GM19043 (cell line): ENCODE results near the gene MSMB.
"Not testable (repeated sequence)": the region's sequence is repeated elsewhere in the genome, so short reads cannot be mapped to it uniquely, and the experiment has no call there.

Experiments
- ATAC-seq: cut with Tn5 transposase; IDR thresholded peaks from one replicate; pipeline ENCODE4 v1.9.1; 2021; ENCODE audit warnings: low read depth; ENCODE audit not compliant: unreplicated experiment

MSMB gene, protein sequence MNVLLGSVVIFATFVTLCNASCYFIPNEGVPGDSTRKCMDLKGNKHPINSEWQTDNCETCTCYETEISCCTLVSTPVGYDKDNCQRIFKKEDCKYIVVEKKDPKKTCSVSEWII

DNA sequence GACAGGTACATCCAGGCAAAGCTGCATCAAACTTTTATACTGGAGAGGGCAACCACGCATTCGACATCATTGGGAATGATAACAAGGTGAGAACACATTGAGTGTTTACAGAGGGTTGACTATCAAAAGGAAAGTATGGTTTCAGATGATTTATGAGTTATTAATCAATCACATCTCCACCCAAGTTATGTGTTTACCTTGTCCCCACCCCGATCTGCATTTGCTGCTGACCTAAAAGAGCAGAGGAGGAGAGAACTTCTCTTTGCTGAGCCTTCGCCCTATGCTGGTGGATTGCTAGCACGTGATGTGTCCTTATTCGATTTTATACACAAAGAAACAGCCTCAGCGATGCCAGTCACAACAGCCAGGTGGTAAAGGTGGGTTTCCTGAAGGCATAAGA is at the start of gene MSMB:
Gene MSMB (minus strand): TSS at position 9 of the 400 bp plus-strand sequence. CDS start 32 bp downstream, outside the sequence.
- no peak for ATAC-seq

DNA sequence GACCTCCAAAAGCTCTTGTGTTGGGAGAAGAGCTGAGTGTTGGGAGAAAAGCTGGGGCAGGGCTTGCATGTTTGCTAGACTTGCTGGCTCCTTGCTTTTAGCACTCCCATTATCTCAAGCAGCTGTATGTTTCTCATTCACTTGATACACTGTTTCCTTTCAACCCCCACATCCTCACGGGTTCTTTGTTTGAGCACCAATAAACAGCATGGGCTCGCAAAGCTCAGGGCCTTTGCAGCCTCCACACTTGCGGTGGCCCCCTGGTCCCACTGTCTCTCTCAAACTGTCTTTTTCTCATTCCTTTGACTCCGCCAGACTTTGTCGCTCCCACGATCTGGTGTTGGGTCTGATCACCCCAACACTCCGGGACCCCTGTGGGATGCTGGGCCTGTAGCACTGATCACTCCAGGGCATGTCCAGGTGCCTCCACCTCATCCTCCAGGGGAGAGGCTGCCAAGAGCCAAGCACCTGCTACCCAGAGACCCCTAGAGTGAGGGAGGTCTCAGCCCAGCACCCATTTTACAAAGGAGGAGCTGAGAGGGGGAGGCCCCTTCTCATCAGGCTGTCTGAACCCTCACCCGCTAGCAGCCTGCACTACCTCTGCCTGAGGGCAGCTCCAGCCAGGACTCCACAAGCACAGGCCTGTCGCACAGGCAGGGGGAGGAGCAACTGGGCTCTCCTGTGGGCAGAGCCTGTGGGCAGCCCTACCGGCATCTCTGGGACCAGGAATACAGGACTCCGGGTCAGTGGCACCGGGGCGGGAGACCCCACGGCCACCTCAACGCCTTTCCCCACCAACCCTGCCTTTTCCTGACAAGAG is 49.1 kb upstream of the MSMB start:
- no peak for ATAC-seq

DNA sequence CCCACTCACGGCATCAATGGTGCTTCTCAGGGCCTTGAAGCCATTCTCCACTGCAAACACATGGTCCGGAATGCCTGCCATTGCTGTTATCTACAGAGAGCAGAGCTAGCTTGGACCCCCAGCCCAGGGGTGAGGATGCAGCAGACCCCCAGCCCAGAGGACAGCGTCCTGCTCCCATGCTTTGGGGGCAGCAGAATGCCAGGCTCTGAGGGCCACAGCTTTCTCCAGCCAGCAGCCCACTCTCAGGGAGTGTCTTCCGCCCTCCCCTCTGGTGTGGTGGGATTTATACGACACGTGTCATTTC is 48.1 kb upstream of the MSMB start:
- no peak for ATAC-seq

DNA sequence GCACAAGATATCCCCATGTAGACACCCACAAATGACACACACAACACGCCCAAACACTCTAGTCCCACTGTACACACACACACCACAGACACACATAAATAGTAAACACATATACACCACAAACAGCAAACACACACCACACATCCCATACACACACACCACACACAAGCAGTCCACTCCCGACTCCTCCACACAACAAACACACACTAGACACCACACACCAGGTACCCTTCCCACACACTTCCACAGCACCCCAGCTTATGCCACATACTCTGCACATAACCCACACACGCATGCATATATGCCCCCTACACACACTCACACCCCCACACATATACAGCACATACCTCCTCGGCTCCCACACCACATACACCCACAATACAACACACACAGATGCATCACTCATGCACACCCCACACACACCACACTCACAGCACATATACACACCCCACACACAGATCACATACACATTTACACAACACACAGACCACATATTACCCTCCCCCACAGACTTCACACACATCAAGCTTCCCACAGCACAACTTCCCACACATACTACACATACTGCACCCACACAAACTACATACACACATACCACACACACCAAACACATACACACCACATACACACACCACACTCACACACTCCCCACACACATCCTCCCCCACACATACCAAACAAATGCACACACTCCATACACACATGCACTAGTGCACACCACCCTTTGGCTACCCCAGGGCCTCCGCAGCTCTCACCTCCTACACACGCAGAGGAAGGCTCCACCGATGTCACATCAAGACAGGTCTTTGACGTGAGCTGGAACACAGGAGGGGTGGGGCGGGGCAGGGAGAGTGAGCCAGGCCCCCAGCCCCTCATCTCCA is 47.5 kb upstream of the MSMB start:
- not testable (repeated sequence) for ATAC-seq

DNA sequence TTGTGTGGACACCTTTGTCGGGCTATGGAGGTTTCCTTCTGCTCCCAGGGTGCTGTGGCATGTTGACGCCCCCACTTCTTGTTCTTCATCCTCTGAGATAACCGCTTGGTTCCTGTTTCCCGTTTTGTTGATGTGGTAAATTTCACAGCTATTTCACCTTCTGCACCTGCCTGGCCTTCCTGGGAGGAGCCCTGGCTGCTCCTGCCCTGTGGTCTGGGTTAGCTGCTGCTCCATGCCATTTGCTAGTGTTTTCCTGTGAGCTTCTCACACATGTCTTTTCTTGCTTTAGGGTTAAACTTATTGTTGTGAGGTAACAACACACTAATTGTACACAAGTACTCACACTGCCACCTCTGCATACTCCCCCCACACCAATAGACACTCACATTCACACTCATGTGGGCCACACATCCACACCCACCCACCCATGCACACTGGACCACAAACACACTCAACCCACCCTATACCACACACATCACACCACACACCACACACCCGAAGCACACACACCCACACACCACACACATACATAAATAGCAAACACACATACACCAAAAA is 46.5 kb upstream of the MSMB start:
- ATAC-seq, result no peak

DNA sequence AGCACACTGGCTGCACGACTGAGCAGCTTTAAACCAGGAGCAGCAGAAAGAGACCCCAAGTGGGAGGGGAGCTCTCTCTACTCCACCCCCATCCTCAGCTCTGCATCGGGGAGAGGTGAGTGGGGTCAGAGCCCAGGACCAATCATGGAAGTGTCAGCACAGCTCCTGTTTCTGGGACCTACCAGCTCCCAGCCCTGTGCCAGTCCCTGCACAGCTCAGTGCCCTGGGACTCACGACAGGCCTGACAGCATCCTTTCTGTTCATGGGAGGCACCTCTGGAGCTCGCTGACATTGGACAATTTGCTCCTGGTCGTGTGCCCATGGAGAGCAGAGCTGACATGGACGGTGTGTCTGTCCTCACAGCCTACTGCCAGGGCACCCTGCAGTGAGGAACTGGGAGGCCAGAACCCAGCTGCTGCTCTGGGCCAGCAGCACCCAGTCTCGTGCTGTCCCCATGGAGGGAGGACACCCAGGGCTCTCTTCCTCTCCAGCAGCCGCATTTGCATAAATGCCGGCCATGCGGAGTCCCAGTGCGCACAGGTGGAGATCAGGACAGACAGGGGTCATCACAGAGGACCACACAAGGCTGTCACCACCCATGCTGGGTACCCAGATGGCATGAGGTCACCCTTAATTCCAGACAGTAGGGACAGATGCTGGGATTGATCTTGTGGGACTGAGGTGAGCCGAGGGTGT is 45.9 kb upstream of the MSMB start:
- no peak for ATAC-seq

DNA sequence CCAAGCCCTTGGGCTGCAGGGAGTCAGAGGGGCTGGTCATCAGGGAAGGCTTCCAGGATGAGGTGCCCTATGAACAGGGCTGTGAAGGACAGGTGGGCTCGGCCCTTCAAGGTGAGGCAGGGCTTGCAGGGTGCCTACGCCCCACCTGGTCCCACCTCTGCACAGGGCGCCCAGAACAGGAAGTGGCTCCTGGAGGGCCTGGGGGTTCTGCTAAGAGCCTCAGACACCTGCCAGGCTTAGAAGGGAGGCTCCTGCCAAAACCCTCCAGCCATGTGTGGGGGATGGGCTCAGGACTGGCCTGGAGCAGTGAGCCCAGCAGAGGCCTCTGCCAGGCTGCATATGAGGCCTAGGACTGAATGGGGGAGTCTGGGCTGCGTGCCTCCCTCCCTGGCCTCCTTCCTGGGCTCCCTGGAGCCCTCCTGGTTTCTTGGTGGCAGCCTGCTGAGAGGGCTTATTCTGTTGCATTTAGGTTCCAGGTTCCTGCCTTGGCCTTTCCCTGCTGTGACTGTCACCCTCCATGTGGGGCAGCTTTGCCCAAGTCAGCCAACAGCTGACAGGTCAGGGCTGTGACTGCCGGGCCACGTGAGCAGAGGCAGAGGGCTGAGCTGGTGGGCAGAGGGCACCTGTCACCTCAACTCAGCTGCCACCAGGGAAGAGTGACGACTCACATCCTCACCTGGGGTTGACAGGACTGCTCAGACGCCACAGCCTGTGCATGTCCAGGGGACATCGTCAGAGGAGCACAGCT is 45.2 kb upstream of the MSMB start:
- ATAC-seq, result no peak

DNA sequence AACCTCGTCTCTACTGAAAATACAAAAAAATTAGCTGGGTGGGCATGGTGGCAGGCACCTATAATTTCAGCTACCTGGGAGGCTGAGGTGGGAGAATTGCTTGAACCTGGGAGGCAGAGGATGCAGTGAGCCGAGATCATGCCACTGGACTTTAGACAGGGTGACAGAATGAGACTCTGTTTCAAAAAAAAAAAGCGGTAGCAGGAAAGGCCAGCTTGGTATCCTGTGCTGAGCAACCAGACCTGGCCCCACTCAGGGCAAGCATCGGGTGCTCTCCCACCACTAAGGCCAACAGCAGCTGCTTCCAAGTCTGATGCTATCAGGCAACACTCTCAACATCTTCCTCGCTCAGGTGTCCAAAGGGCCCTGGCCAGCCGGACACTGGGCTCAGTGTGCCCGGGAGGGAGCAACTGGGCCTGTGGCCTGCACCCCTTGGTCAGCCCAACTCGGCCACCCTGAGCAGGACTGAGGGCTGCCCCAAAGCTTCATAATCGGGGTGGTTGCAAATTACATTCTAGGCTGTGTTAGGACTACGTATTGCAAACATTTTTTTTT is 44.3 kb upstream of the MSMB start:
- ATAC-seq, result no peak

DNA sequence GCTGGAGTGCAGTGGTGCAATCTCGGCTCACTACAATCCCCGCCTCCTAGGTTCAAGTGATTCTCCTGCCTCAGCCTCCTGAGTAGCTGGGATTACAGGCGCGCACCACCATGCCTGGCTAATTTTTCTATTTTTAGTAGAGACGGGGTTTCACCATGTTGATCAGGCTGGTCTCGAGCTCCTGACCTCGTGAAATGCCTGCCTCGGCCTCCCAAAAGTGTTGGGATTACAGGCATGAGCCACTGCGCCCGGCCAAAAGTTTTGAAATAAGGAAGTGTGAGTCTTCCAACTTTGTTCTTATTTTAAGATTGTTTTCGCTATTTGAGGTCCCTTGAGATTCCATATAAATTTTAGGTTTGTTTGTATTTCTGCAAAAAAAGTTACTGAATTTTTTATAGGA is 41.3 kb upstream of the MSMB start:
- ATAC-seq, result not testable (repeated sequence)

DNA sequence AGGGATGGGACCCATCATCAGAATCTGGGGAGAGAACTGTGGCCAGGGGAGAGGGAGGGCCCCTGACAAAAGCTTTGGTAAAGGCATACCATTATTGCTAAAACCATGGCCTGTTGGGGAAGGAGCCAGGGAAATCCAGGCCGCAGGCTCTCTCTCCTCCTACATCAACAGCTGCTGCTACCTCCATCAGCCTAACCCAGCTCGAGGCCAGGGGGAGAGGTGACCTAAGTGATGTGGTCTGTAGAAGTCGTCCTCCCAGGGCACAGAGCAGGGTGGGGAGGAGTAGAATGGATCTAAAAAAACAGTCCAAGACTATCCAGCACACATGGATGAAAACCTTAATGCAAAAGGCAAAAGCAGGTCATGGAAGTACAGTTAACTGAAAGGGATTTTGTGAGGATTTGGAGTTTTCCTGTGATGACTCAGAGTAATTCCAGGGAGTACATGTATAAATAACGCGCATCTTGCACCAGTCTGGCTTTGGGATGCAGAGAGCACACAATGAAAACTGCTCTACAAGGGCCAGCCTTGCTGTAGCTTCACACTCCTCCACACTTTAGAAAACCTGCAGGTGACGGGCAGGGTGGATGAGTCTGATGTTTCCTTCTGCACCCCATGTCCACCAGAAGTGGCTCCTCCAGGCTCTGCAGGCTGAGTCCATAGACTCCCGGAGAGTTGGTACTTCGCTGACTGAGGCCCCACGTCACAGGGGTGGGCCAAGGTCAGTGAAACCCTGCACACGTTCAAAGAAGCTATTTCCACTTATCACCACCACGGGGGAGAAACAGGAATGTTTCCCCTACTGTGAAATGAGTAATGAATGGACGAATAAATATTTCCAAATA is 38.5 kb upstream of the MSMB start:
- ATAC-seq, result no peak

DNA sequence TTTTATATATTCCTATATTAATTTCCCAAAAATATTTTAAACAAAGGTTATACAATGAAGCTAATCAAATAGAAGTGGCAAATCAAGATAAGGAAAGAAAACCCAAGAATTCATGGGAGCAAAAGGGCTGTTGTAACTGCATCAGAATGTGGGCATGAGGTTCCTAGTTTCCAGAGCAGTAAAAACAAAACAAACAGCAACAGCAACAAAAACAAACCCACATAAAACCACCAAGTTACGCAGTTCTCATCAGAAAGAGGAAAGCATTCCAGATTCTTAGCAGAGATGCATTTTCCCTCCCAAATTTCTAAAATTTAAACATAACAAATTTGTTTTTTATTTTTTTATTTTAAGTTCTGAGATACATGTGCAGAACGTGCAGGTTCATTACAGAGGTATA is 34.8 kb upstream of the MSMB start:
- ATAC-seq, result no peak

DNA sequence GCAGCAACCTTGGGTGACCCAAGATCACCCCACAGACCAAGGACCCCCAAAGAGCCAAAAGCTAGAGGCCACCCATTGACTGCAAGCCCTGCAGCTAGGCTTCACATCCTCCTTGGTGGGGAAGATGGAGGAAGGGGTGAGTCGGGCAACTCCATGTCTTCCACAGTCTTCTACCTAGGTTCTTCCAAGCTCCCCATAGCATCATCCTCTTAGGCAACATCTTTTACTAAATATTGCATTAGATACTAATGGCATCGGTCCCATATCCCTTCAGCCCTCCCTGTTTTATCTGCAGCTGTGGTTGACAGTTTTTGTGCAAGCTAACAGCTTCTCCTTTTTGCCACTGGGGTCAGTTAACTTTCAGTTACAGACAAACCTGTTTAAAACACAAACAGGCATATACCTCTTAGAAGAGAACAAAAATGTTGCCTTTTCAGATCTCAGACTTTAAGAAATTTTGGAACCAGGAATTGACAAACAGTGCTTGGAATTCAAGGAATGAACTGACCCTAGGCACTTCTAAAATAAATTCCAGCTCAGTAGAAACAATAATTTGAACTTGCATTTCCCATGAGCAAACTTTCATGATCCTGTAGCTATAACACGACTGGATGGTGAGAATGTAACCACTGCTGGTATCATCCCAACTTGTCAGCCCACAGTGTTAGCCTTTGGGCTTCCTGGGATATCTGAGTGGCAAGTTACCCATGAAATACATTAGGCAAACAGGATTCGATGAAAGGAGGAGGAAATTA is 33.9 kb upstream of the MSMB start:
- ATAC-seq, result no peak

DNA sequence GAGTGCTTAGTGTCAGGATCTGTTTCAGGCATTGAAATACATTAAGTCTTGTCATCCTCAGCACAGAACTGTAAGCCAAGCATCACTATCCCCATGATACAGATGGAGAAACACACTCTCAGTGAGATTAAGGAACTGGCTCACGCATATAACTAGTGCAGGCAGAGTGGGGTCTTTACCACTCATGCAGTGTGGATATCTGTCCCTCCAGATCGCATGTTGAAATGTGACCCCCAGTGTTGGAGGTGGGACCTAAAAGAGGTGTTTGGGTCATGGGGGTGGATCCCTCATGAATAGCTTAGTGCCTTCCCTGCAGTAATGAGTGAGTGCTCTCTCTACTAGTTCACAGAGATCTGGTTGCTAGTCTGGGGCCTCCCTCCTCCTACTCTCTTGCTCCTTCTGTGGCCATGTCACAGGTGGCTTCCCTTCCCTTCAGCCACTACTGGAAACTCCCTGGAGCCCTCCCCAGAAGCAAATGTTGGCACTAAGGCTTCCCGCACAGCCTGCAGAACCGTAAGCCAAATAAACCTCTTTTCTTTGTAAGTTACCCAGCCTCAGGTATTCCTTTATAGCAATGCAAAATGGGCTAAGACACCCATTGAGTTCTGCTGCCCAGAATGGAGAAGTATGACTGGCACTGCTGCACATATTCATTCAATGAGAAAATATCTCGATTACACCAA is 31.8 kb upstream of the MSMB start:
- no peak for ATAC-seq

DNA sequence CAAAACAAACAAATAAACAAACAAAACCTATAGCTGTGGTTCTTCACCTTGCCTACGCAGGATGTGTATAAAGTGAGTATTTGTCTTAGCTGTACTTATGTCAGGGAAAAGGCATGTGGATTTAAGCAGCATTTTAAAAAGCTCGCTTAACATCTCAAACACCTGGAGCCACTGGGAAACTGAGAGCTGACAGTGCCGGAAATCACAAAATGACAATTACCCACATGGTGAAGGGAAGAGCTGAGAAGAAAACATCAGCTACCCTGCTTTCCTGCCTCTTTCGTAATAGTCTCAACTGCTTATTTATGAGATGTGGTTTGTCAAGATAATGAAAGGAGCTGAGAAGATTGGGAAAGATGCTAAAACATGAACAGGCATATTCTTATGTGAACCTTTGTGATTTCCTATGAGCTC is 31.1 kb upstream of the MSMB start:
- no peak for ATAC-seq

DNA sequence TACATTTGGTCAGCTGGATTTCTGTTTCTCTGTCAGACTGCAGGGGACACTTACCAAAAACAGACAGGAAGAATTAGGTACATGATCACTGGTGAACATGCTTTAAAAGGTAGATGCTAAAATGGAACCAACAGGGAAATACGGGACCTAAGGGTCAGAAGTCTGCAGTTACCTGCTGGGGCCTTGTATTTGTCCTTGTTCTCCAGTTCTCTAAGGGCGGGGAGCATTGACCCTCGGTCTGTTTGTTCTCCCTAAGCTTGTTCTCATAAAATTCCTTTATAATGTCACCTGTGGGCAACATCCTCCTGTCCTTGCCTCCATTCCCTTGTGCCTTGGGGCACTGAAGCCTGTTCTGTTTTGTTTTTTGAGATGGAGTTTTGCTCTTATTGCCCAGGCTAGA is 29.8 kb upstream of the MSMB start:
- ATAC-seq, result no peak

DNA sequence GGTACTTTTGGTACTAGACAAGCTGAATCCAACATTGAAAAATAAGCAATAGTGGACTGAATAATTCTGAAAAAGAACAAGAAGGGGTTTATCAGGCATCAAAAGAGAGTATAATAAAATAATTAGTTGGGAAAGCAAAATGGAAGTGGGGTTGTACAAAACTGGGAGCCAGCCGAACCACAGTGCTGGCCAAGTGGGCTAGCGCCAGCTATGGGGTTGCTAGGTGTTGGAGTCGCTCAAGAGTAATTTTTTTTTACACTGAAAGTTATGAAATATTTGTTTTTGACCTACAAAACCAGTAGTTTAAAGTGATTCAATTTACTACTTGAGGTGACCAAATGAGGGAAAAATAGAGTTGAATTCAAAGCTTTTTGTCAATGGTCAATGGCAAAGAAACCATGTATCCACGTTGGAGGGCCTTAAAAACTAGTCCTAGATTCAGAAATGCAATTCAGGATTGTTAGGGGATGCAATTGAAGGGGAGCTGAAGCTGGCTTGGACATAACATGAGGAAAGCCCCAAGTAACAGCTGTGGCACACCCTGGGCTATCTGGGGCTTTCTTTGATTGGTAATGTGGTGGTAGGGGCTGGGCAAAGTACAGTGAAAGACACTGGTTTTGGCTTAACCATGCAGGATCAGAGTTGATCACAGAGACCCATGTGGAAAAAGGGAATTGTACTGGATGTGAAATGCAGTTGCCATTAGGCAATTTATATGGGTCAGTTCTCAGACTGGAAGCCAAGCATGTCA is 28.3 kb upstream of the MSMB start:
- no peak for ATAC-seq

DNA sequence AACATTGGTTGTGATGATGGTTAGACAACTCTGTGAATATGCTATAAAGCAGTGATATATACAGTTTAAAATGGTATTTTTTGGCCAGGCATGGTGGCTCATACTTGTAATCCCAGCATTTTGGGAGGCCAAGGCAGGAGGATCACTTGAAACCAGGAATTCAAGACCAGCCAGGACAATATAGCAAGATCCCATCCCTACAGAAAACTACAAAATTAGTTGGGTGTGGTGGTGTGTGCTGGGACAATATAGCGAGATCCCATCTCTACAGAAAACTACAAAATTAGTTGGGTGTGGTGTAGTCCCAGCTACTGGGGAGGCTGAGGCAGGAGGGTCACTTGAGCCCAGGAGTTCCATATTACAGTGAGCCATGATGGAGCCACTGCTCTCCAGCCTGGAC is 27.5 kb upstream of the MSMB start:
- no peak for ATAC-seq
